ENCODE data around the gene ZNF664.

The ZNF664 gene

GRCh38 chr12:123997908-123998307 is 24.9 kb downstream of the ZNF664 start:
- no peak for TF ChIP-seq CTCF (conservative IDR thresholded peaks at IDR 0.05; ENCODE audit: low read depth, low read length)
- no peak for DNase-seq (ENCODE audit: low read depth)
- no peak overlapping the region for H3K4me3 ChIP-seq (ENCODE audit: low read length)

GRCh38 chr12:123998344-123998990 is 25.5 kb downstream of the ZNF664 start:
- no peak overlapping the region for H3K4me3 ChIP-seq (ENCODE audit: low read length)
- TF ChIP-seq CTCF (conservative IDR thresholded peaks at IDR 0.05; ENCODE audit: low read depth, low read length), result no peak
- DNase-seq (ENCODE audit: low read depth), result no peak

GRCh38 chr12:123998991-123999359 is 26.0 kb downstream of the ZNF664 start:
- no peak overlapping the region for H3K4me3 ChIP-seq (ENCODE audit: low read length)
- no peak for DNase-seq (ENCODE audit: low read depth)
- no peak for TF ChIP-seq CTCF (conservative IDR thresholded peaks at IDR 0.05; ENCODE audit: low read depth, low read length)

GRCh38 chr12:124000111-124000510 is 27.1 kb downstream of the ZNF664 start:
- no peak for DNase-seq (ENCODE audit: low read depth)
- TF ChIP-seq CTCF (conservative IDR thresholded peaks at IDR 0.05; ENCODE audit: low read depth, low read length), result no peak
- no peak overlapping the region for H3K4me3 ChIP-seq (ENCODE audit: low read length)

GRCh38 chr12:124001343-124001742 is 28.3 kb downstream of the ZNF664 start:
- TF ChIP-seq CTCF (conservative IDR thresholded peaks at IDR 0.05; ENCODE audit: low read depth, low read length), result no peak
- no peak for DNase-seq (ENCODE audit: low read depth)
- H3K4me3 ChIP-seq (ENCODE audit: low read length), result no peak overlapping the region

- DNase-seq (ENCODE audit: low read depth), result no peak
- H3K4me3 ChIP-seq (ENCODE audit: low read length), result no peak overlapping the region
- no peak for TF ChIP-seq CTCF (conservative IDR thresholded peaks at IDR 0.05; ENCODE audit: low read depth, low read length)
These were observed 29.1 kb downstream of the ZNF664 start for GRCh38 chr12:124002021-124002644.

GRCh38 chr12:124002654-124003053 is 29.6 kb downstream of the ZNF664 start:
- H3K4me3 ChIP-seq (ENCODE audit: low read length), result no peak overlapping the region
- DNase-seq (ENCODE audit: low read depth), result no peak
- TF ChIP-seq CTCF (conservative IDR thresholded peaks at IDR 0.05; ENCODE audit: low read depth, low read length), result no peak

Data from retinal pigment epithelial cell (primary cell).